Activated B cell treated with CpG ODN at 0.5 μM for 24 hours (primary cell): ENCODE measurements around the gene ASMT. TPM values are rescaled to one million over a fixed set of nuclear protein-coding genes. Genes with fewer than 3 reads are reported as not detected.
"Not testable (repeated sequence)": the region's sequence is repeated elsewhere in the genome, so short reads cannot be mapped to it uniquely, and the experiment has no call there.

Experiments used
- ATAC-seq: fragments of 200-7000 bp; cut with Tn5 transposase; one replicate; pipeline ENCODE4 v1.10.0; 2021; ENCODE audit warnings: low read depth, mild to moderate bottlenecking, moderate library complexity
- CTCF ChIA-PET: fragments of 350-600 bp; sonication (Branson Sonifier 250); formaldehyde crosslinking; loops from one replicate; lab custom pipeline; 2021; ENCODE audit warnings: antibody characterized with exemption; lab: Charles Lee
- POLR2A ChIA-PET: fragments of 350-600 bp; sonication (Branson Sonifier 250); formaldehyde crosslinking; loops from one replicate; lab custom pipeline; 2021; ENCODE audit warnings: antibody characterized with exemption; lab: Charles Lee
- DNase-seq: peaks from one replicate; pipeline ENCODE4 v3.0.0; 2022
- H3K27ac Mint-ChIP-seq: one replicate; pipeline ENCODE4 v1.8.0; 2020; ENCODE audit warnings: mixed read lengths
- H3K27me3 Mint-ChIP-seq: one replicate; pipeline ENCODE4 v1.8.0; 2021; ENCODE audit warnings: mixed read lengths
- H3K36me3 Mint-ChIP-seq: one replicate; pipeline ENCODE4 v1.8.0; 2021; ENCODE audit warnings: low read depth, mixed read lengths
- H3K4me1 Mint-ChIP-seq: one replicate; pipeline ENCODE4 v1.8.0; 2021; ENCODE audit warnings: mixed read lengths
- H3K4me3 Mint-ChIP-seq: one replicate; pipeline ENCODE4 v1.8.0; 2020; ENCODE audit warnings: mild to moderate bottlenecking, mixed read lengths
- H3K9me3 Mint-ChIP-seq: one replicate; pipeline ENCODE4 v1.8.0; 2020; ENCODE audit warnings: mixed read lengths
- intact Hi-C: fragments of 100-400 bp; cut with micrococcal nuclease; formaldehyde crosslinking; loops from one replicate; pipeline ENCODE4 v1.15.1; 2024
- total RNA-seq: library from RNA; stranded (reverse); gene quantifications from 2 replicates; pipeline ENCODE4 v1.2.3, GENCODE V29; 2022
- TF ChIP-seq, protein P1 (sequence below): fragments of 200-600 bp; IDR thresholded peaks from one replicate; pipeline ENCODE4 v1.8.0; 2022; ENCODE audit warnings: antibody characterized with exemption, mild to moderate bottlenecking

Gene ASMT
- total RNA-seq, 1 donor from 2014 or later: 0.44 TPM

DNA sequence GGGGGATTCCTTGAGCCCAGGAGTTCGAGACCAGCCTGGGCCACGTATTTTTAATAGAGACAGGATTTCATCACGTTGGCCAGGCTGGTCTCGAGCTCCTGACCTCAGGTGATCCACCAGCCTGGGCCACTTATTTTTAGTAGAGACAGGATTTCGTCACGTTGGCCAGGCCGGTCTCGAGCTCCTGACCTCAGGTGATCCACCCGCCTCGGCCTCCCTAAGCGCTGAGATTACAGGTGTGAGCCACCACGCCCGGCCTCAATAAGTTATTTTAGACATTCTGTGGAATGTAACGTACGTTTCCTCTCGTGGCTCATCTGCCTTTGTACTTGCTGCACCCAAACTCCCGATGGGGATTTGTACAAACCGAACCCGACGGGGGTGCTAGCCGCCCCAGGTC is 8.8 kb downstream of the ASMT start:
- TF ChIP-seq, protein P1, sequence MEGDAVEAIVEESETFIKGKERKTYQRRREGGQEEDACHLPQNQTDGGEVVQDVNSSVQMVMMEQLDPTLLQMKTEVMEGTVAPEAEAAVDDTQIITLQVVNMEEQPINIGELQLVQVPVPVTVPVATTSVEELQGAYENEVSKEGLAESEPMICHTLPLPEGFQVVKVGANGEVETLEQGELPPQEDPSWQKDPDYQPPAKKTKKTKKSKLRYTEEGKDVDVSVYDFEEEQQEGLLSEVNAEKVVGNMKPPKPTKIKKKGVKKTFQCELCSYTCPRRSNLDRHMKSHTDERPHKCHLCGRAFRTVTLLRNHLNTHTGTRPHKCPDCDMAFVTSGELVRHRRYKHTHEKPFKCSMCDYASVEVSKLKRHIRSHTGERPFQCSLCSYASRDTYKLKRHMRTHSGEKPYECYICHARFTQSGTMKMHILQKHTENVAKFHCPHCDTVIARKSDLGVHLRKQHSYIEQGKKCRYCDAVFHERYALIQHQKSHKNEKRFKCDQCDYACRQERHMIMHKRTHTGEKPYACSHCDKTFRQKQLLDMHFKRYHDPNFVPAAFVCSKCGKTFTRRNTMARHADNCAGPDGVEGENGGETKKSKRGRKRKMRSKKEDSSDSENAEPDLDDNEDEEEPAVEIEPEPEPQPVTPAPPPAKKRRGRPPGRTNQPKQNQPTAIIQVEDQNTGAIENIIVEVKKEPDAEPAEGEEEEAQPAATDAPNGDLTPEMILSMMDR: no peak
- ChIA-PET CTCF (no interaction called here), POLR2A (no interaction called here)
- Mint-ChIP-seq H3K4me3 (no peak overlapping the region), H3K9me3 (no peaks in the 10 kb centered on the region), H3K27ac (no peak overlapping the region), H3K27me3 (peaks cover 4% of the 10 kb centered on the region), H3K36me3 (no peaks in the 10 kb centered on the region), H3K4me1 (peaks cover 15% of the 10 kb centered on the region)
- ATAC-seq: no peak
- no peak for DNase-seq
- intact Hi-C loops: no loop called here

GRCh38 chrX:1624158-1624860 is 9.4 kb downstream of the ASMT start:
- H3K9me3 Mint-ChIP-seq, ATAC-seq, DNase-seq, intact Hi-C loops, H3K36me3 Mint-ChIP-seq, H3K27ac Mint-ChIP-seq, CTCF ChIA-PET, H3K4me3 Mint-ChIP-seq, H3K27me3 Mint-ChIP-seq, POLR2A ChIA-PET: not testable (repeated sequence)
- peaks cover 15% of the 10 kb centered on the region for H3K4me1 Mint-ChIP-seq

DNA sequence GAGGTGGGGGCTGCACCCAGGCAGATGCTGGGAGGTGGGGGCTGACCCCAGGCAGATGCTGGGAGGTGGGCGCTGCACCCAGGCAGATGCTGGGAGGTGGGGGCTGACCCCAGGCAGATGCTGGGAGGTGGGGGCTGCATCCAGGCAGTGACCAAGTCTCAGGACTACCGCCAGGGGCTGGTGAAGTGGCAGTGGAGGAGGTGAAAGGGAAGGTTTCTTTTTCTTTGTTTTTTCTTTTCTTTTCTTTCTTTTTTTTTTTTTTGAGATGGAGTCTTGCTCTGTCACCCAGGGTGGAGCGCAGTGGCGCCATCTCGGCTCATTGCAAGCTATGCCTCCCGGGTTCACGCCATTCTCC is 10.0 kb downstream of the ASMT start:
- H3K9me3 Mint-ChIP-seq: not testable (repeated sequence)

GRCh38 chrX:1629244-1629643 is 14.4 kb downstream of the ASMT start:
- POLR2A ChIA-PET: no interaction called here
- H3K4me3 Mint-ChIP-seq: no peak overlapping the region

More for the DNA sequence above, 10.0 kb downstream of the ASMT start:
- intact Hi-C loops, DNase-seq, H3K27me3 Mint-ChIP-seq, POLR2A ChIA-PET, H3K27ac Mint-ChIP-seq, H3K36me3 Mint-ChIP-seq, CTCF ChIA-PET, ATAC-seq, H3K4me3 Mint-ChIP-seq: not testable (repeated sequence)
- H3K4me1 Mint-ChIP-seq: peaks cover 15% of the 10 kb centered on the region

DNA sequence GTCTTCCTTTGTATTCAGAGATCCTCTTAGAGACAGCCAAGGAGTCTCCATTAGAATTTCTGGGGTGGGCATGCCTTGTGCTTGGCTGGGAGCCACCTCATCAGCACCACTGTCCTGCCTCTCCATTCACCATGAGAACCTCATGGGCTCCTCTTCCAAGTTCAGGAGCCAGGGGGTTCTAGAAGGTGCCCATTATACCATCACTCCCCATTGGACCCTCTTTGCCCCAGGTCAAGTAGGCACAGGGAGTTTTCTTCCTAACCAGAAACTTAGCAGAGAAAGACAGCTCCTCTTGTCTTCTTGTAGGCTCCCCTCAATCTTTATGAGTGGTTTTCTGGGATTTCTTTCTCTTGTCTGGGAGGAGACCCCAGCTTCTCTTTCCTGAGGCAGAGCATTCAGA is 31.1 kb downstream of the ASMT start:
- CTCF ChIA-PET: no interaction called here
- ATAC-seq: no peak
- Mint-ChIP-seq H3K9me3 (peaks cover 3% of the 10 kb centered on the region), H3K4me1 (peaks cover 3% of the 10 kb centered on the region), H3K4me3 (no peak overlapping the region), H3K27me3 (peaks cover 12% of the 10 kb centered on the region), H3K36me3 (no peaks in the 10 kb centered on the region), H3K27ac (no peak overlapping the region)
- intact Hi-C loops: loop anchor here (5.0 kb wide), 1 partner anchor 1166 kb away; no protein-coding TSS in a partner anchor
- DNase-seq: no peak
- POLR2A ChIA-PET: no interaction called here
- TF ChIP-seq, protein P1: no peak

More at GRCh38 chrX:1629244-1629643, 14.4 kb downstream of the ASMT start:
- Mint-ChIP-seq H3K4me1 (no peaks in the 10 kb centered on the region), H3K27ac (no peak overlapping the region), H3K27me3 (no peaks in the 10 kb centered on the region), H3K36me3 (no peaks in the 10 kb centered on the region), H3K9me3 (no peaks in the 10 kb centered on the region)
- no peak for ATAC-seq
- TF ChIP-seq, protein P1: no peak
- intact Hi-C loops: no loop called here
- CTCF ChIA-PET: no interaction called here
- DNase-seq: no peak

GRCh38 chrX:1649621-1650020 is 34.8 kb downstream of the ASMT start:
- CTCF ChIA-PET: no interaction called here

More at GRCh38 chrX:1649621-1650020, 34.8 kb downstream of the ASMT start:
- POLR2A ChIA-PET: no interaction called here
- DNase-seq: no peak
- Mint-ChIP-seq H3K36me3 (no peaks in the 10 kb centered on the region), H3K4me3 (no peak overlapping the region), H3K27me3 (peaks cover 9% of the 10 kb centered on the region), H3K27ac (no peak overlapping the region), H3K9me3 (peaks cover 3% of the 10 kb centered on the region), H3K4me1 (peaks cover 8% of the 10 kb centered on the region)
- TF ChIP-seq, protein P1: no peak
- no peak for ATAC-seq
- intact Hi-C loops: loop anchor here (5.0 to 10.0 kb wide), 3 partner anchors 405 to 1163 kb away; no protein-coding TSS in a partner anchor
